ENCODE results near the gene SLX4IP.

Gene SLX4IP

DNA sequence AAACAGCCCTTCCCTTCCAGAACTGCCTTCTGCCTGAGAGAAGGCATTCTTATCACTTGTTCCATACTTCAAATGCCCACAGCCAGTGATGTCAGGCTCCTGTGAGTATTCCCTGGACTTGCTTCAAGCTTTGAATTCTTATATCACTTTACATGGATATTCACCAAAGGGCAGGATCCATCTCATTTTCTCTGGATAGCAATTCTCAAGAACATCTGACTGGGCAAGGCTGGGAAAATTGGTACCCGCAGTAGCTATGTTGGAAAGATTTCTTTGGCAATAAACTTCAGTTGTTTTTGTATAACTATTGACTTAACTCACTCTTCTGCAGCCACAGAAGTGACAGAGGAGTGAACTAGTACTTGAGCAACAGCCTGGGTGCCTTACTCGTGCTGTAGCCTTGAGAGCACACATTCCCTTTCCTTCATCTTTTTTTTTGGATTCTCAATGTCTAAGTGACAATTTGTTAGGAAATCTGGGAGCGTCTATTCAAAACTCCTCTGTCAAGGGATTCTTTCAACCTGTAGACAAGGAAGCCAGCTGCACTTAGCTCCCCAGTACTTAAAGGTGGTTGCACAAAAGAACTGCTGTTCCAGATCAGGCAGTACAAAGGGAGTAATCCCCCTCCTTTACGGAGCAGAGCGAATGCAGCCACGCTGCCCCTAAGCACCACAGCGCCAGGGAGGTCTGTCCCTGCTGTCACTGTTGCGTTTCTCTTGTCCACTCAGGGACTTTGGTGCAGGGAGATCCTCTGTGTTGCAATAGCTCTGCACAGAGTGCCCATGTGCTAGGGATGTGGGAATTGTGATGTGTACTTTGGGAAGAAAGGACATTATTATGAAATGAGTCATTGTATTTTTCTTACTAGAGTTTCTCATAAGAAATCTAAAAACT is 169.1 kb downstream of the SLX4IP start:
- TF ChIP-seq POLR2A (IDR thresholded peaks at IDR 0.05; ENCODE audit: extremely low read depth, insufficient read length), result no peak
- no peak for TF ChIP-seq MYC (IDR thresholded peaks at IDR 0.05; ENCODE audit: low read depth, low read length)
- TF ChIP-seq, protein P1, sequence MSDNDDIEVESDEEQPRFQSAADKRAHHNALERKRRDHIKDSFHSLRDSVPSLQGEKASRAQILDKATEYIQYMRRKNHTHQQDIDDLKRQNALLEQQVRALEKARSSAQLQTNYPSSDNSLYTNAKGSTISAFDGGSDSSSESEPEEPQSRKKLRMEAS (IDR thresholded peaks at IDR 0.05; ENCODE audit: low read depth, low read length), result no peak
- TF ChIP-seq, protein P2, sequence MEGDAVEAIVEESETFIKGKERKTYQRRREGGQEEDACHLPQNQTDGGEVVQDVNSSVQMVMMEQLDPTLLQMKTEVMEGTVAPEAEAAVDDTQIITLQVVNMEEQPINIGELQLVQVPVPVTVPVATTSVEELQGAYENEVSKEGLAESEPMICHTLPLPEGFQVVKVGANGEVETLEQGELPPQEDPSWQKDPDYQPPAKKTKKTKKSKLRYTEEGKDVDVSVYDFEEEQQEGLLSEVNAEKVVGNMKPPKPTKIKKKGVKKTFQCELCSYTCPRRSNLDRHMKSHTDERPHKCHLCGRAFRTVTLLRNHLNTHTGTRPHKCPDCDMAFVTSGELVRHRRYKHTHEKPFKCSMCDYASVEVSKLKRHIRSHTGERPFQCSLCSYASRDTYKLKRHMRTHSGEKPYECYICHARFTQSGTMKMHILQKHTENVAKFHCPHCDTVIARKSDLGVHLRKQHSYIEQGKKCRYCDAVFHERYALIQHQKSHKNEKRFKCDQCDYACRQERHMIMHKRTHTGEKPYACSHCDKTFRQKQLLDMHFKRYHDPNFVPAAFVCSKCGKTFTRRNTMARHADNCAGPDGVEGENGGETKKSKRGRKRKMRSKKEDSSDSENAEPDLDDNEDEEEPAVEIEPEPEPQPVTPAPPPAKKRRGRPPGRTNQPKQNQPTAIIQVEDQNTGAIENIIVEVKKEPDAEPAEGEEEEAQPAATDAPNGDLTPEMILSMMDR (IDR thresholded peaks at IDR 0.05; ENCODE audit: low read depth, low read length), result no peak
- no peak overlapping the region for H3K4me3 ChIP-seq (ENCODE audit: low read depth, low read length)
- no peak for DNase-seq (ENCODE audit: low read depth)

DNA sequence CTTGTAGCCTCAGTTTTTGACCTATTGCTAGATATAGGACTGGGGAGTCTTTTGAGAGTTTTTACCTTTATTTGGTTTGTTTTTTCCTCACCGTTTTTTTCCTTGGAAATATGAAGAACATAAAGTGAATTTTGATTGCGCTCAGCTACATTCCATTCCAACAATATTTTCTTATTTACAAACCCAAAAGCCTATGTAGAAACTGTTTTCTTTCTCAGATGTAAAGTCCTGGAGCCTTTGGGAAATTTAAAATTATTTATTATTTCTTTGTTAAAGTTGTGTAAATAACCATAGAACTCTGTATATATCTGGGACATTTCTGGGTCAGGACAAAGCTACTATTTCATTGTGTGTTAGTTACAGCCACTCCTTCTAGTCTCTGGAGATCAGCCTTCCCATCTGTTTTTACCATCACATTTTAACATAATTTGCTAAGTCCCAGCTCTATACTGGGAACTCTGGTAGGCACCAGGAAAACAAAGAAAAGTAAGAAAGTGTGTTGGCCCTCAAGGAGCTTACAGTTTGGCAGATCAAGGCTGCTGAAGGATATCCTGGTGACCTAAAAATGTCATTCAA is 169.8 kb downstream of the SLX4IP start:
- TF ChIP-seq, protein P1 (IDR thresholded peaks at IDR 0.05; ENCODE audit: low read depth, low read length), result no peak
- no peak for TF ChIP-seq MYC (IDR thresholded peaks at IDR 0.05; ENCODE audit: low read depth, low read length)
- H3K4me3 ChIP-seq (ENCODE audit: low read depth, low read length), result no peak overlapping the region

DNA sequence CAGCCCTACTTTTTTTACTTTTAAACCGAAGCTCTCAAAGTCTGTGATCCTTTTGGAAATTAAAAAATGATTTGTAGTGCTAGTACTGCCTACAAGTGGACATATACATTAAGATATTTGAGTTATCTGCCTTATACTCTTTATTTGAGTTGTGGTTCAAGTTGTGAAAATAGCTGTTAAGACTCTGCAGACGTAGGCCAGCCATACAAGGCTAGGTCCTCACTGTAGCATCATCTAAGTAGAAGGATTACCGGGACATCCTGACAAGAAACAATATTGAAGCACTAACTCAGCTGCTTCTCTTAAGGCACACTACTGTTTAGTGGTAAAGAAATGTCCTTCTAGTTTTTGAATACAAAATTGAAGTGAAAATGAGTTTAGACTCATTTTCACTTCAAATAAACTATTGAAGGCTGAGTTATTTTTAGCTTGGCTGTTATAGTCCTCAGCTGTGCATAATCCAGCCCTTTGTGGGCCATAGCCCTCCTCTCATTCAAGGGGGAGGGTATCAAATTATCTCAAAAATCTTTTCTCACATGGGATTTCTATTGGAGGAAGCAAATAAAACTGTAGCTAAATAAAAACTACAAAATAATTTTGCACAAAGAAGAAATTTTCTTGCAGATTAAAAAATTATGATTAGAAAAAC is 170.6 kb downstream of the SLX4IP start:
- H3K4me3 ChIP-seq (ENCODE audit: low read depth, low read length), result no peak overlapping the region
- TF ChIP-seq MYC (IDR thresholded peaks at IDR 0.05; ENCODE audit: low read depth, low read length) (no peak), POLR2A (IDR thresholded peaks at IDR 0.05; ENCODE audit: extremely low read depth, insufficient read length) (no peak)
- TF ChIP-seq, protein P2 (IDR thresholded peaks at IDR 0.05; ENCODE audit: low read depth, low read length), result no peak
- TF ChIP-seq, protein P1 (IDR thresholded peaks at IDR 0.05; ENCODE audit: low read depth, low read length), result no peak
- no peak for DNase-seq (ENCODE audit: low read depth)

More for the DNA sequence above, 169.8 kb downstream of the SLX4IP start:
- DNase-seq (ENCODE audit: low read depth), result no peak

DNA sequence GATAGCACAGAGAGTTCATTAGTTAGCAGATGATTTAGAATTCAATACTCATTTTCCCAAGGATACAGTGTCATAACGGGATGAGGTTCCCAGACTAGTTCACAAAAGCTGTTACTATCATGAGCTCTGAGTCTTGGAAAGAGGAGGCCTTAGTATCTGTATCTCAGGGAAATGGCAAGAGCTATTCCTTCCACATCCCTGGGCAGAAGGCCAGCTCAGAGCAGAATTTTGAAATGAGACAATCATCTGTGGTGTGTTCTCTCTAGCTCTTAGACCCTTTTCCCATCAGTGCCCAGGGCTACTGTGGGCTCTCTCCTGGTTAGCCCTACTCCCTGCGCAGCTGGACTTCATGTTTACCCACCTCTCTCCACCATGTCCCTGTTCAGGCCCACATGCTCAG is 174.2 kb downstream of the SLX4IP start:
- no peak overlapping the region for H3K4me3 ChIP-seq (ENCODE audit: low read depth, low read length)
- TF ChIP-seq, protein P2 (IDR thresholded peaks at IDR 0.05; ENCODE audit: low read depth, low read length), result no peak
- TF ChIP-seq MYC (IDR thresholded peaks at IDR 0.05; ENCODE audit: low read depth, low read length) (no peak), POLR2A (IDR thresholded peaks at IDR 0.05; ENCODE audit: extremely low read depth, insufficient read length) (no peak)
- TF ChIP-seq, protein P1 (IDR thresholded peaks at IDR 0.05; ENCODE audit: low read depth, low read length), result no peak
- DNase-seq (ENCODE audit: low read depth), result no peak

DNA sequence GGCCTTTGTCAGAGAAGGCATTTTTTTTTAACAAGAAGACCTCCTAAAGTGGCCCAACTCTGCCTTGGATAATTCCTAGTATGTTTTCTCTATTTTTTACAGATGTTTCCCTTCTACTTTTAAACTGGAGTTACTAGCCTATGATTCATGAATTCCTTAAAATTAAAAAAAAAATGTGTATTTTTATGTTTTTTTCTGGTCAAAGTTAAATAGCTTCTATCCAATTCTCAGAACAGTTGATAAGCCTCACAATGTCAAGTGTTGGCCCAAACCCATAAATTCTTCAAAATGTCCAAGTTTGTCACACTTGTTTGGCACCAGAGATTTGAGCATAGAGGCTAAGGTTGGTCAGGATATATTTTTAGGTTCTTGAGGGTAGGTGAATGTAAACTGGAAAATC is 174.7 kb downstream of the SLX4IP start:
- DNase-seq (ENCODE audit: low read depth), result no peak
- H3K4me3 ChIP-seq (ENCODE audit: low read depth, low read length), result no peak overlapping the region
- TF ChIP-seq, protein P1 (IDR thresholded peaks at IDR 0.05; ENCODE audit: low read depth, low read length), result no peak
- TF ChIP-seq MYC (IDR thresholded peaks at IDR 0.05; ENCODE audit: low read depth, low read length) (no peak), POLR2A (IDR thresholded peaks at IDR 0.05; ENCODE audit: extremely low read depth, insufficient read length) (no peak)

DNA sequence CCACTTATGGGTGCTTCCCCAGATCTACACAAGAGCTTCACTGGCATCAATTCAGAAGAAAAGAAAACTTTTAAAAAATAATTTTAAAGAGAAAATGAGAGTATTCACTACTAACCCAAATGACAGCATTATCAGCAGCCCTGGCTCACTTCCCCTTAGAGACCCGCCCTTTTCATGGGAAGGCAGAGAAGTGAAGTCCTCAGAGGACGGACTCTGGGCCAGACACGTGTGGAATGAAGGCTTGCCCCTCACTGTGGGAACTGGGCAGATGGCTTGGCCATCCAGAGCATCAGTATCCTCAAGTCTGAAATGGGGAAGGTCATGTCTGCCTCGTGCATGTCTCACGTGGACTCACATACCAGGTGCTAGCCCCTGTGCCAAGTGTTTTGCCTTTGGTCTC is 175.1 kb downstream of the SLX4IP start:
- no peak overlapping the region for H3K4me3 ChIP-seq (ENCODE audit: low read depth, low read length)
- no peak for TF ChIP-seq MYC (IDR thresholded peaks at IDR 0.05; ENCODE audit: low read depth, low read length)
- TF ChIP-seq, protein P2 (IDR thresholded peaks at IDR 0.05; ENCODE audit: low read depth, low read length), result no peak
- no peak for TF ChIP-seq POLR2A (IDR thresholded peaks at IDR 0.05; ENCODE audit: extremely low read depth, insufficient read length)
- TF ChIP-seq, protein P1 (IDR thresholded peaks at IDR 0.05; ENCODE audit: low read depth, low read length), result no peak
- no peak for DNase-seq (ENCODE audit: low read depth)
